ENCODE data around the gene CEP164.

DNA sequence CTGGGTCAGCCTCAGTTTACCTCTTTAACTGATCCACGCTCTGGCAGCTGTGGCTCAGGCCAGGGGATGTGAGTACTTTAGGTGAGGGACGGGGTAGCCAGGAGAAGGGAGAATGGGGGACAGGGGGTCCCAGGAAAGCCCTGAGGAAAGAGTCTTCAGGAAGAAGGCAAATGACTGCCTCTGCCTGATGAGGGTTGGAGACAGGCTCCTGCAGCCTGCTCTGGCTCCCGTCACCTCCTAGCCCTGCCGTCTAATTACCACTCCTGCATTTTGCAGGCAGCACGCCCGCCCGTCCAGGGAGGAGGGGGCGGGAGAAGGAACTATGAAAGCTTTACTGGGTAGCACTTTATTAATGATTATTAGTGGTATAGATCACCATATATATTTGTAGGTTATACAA is 116.6 kb downstream of the CEP164 start:
- TF ChIP-seq POLR2A (IDR thresholded peaks at IDR 0.05; ENCODE audit: low read depth, low read length) (no peak), TAF1 (IDR thresholded peaks at IDR 0.05; ENCODE audit: low read depth, low read length) (no peak), PAX5 (IDR thresholded peaks at IDR 0.05; ENCODE audit: insufficient read depth, low read length, severe bottlenecking) (no peak), POLR2AphosphoS5 (IDR thresholded peaks at IDR 0.05; ENCODE audit: low read depth, low read length) (no peak), SPI1 (IDR thresholded peaks at IDR 0.05; ENCODE audit: low read depth, low read length) (no peak), POU2F2 (IDR thresholded peaks at IDR 0.05; ENCODE audit: low read depth, low read length) (no peak)

All from GM12891 (cell line).